IMR-90 (cell line): ENCODE data around the gene TSPEAR. TPM values are rescaled to one million over a fixed set of nuclear protein-coding genes. Genes with fewer than 3 reads are reported as not detected.

ENCODE experiments used
- ATAC-seq: fragments of 200-7000 bp; cut with Tn5 transposase; 2 replicates; pipeline ENCODE4 v1.9.1; 2020; ENCODE audit warnings: low read depth, mild to moderate bottlenecking, moderate library complexity
- BruUV-seq: library from RNA; stranded (reverse); fragments of 400-500 nt; replicated peaks from 2 replicates; lab custom pipeline; 2021; lab: Mats Ljungman, UMichigan
- CTCF ChIA-PET: fragments of 300-600 bp; formaldehyde crosslinking; extraction: SDS; loops from one replicate; lab custom pipeline; 2021; ENCODE audit warnings: antibody characterized with exemption; lab: Yijun Ruan, JAX
- POLR2A ChIA-PET: fragments of 300-600 bp; sonication (Branson Sonifier 250); formaldehyde crosslinking; loops from one replicate; lab custom pipeline; 2022; ENCODE audit warnings: antibody characterized with exemption; ENCODE audit not compliant: unreplicated experiment; lab: Charles Lee
- DNase-seq: peaks from one replicate; pipeline ENCODE4 v3.0.0; 2013
- H2AFZ ChIP-seq: replicated peaks from 2 replicates; pipeline ENCODE3; 2013; ENCODE audit warnings: low read length, mild to moderate bottlenecking; ENCODE audit not compliant: poor library complexity
- H2AK5ac ChIP-seq: 2 replicates; pipeline ENCODE4 v1.6.1; 2013; ENCODE audit warnings: low read depth, low read length, inconsistent platforms
- H2AK9ac ChIP-seq: replicated peaks from 2 replicates; pipeline ENCODE3; 2013; ENCODE audit warnings: mild to moderate bottlenecking, low read depth, low read length, moderate library complexity; ENCODE audit not compliant: poor library complexity
- H2BK120ac ChIP-seq: 2 replicates; pipeline ENCODE4 v1.6.1; 2013; ENCODE audit warnings: low read depth, low read length, inconsistent platforms
- H2BK15ac ChIP-seq: 3 replicates; pipeline ENCODE4 v1.6.1; 2013; ENCODE audit warnings: low read depth, low read length, inconsistent platforms
- H2BK20ac ChIP-seq: 2 replicates; pipeline ENCODE4 v1.6.1; 2013; ENCODE audit warnings: low read depth, mild to moderate bottlenecking, inconsistent platforms, low read length, moderate library complexity
- H2BK5ac ChIP-seq: 2 replicates; pipeline ENCODE4 v1.6.1; 2013; ENCODE audit warnings: mild to moderate bottlenecking, low read depth, low read length, inconsistent platforms; ENCODE audit not compliant: poor library complexity, severe bottlenecking
- H3K14ac ChIP-seq: replicated peaks from 2 replicates; pipeline ENCODE4 v1.6.1; 2013; ENCODE audit warnings: low read depth, low read length, inconsistent platforms
- H3K18ac ChIP-seq: 2 replicates; pipeline ENCODE4 v1.6.1; 2013; ENCODE audit warnings: low read depth, low read length, control low read depth
- H3K23ac ChIP-seq: 2 replicates; pipeline ENCODE4 v1.6.1; 2013; ENCODE audit warnings: low read depth, low read length, inconsistent platforms
- H3K27ac ChIP-seq: 2 replicates; pipeline ENCODE4 v1.5.1; 2013; ENCODE audit warnings: mild to moderate bottlenecking, control low read depth, low read length; ENCODE audit not compliant: insufficient read depth
- H3K27me3 ChIP-seq: 2 replicates; pipeline ENCODE4 v1.6.1; 2013; ENCODE audit warnings: low read length; ENCODE audit not compliant: control insufficient read depth, insufficient read depth
- H3K36me3 ChIP-seq: 2 replicates; pipeline ENCODE4 v1.6.1; 2013; ENCODE audit warnings: low read length, mixed read lengths; ENCODE audit not compliant: control insufficient read depth, insufficient read depth
- H3K4ac ChIP-seq: 2 replicates; pipeline ENCODE4 v1.6.1; 2013; ENCODE audit warnings: low read depth, low read length, inconsistent platforms
- H3K4me1 ChIP-seq: 2 replicates; pipeline ENCODE4 v1.6.1; 2013; ENCODE audit warnings: low read length, mixed read lengths; ENCODE audit not compliant: control insufficient read depth, insufficient read depth
- H3K4me2 ChIP-seq: 2 replicates; pipeline ENCODE4 v1.6.1; 2013; ENCODE audit warnings: low read depth, mild to moderate bottlenecking, control low read depth, low read length, moderate library complexity
- H3K4me3 ChIP-seq: 2 replicates; pipeline ENCODE4 v1.5.1; 2013; ENCODE audit warnings: low read depth, mild to moderate bottlenecking, control low read depth, low read length, moderate library complexity; ENCODE audit not compliant: insufficient read depth
- H3K56ac ChIP-seq: 2 replicates; pipeline ENCODE4 v1.6.1; 2013; ENCODE audit warnings: low read length, inconsistent platforms; ENCODE audit not compliant: insufficient read depth; ENCODE audit errors: extremely low read depth
- H3K79me1 ChIP-seq, 2 experiments: 2 replicates each; pipeline ENCODE4 v1.6.1; 2013; ENCODE audit warnings: low read length in 2 of 2, inconsistent platforms in 1 of 2, low read depth in 1 of 2
- H3K9ac ChIP-seq: 2 replicates; pipeline ENCODE4 v1.6.1; 2013; ENCODE audit warnings: low read depth, low read length, control low read depth
- H3K9me1 ChIP-seq: 2 replicates; pipeline ENCODE4 v1.6.1; 2013; ENCODE audit warnings: low read length, inconsistent platforms; ENCODE audit not compliant: insufficient read depth
- H3K9me3 ChIP-seq: 2 replicates; pipeline ENCODE4 v1.6.1; 2013; ENCODE audit warnings: low read length; ENCODE audit not compliant: control insufficient read depth, insufficient read depth
- H4K20me1 ChIP-seq: 2 replicates; pipeline ENCODE4 v1.6.1; 2013; ENCODE audit warnings: low read length, inconsistent platforms; ENCODE audit not compliant: insufficient read depth
- H4K5ac ChIP-seq: 2 replicates; pipeline ENCODE4 v1.6.1; 2013; ENCODE audit warnings: mild to moderate bottlenecking, low read depth, low read length, control low read depth
- H4K8ac ChIP-seq, 2 experiments: 2 replicates each; pipeline ENCODE4 v1.6.1; 2013; ENCODE audit warnings: low read depth in 2 of 2, low read length in 2 of 2, control low read depth in 1 of 2, inconsistent platforms in 1 of 2
- H4K91ac ChIP-seq: 2 replicates; pipeline ENCODE4 v1.6.1; 2013; ENCODE audit warnings: low read depth, low read length, inconsistent platforms; ENCODE audit not compliant: insufficient read depth
- ELK1 ChIP-seq: fragments of 150-350 bp; IDR thresholded peaks from 2 replicates; pipeline ENCODE4 v1.6.1; 2016; ENCODE audit warnings: low read depth, mild to moderate bottlenecking, low read length, moderate library complexity, borderline replicate concordance
- MXI1 ChIP-seq: IDR thresholded peaks from 2 replicates; pipeline ENCODE4 v1.6.1; 2012; ENCODE audit warnings: low read depth, mild to moderate bottlenecking, low read length, moderate library complexity, borderline replicate concordance
- RCOR1 ChIP-seq: IDR thresholded peaks from 2 replicates; pipeline ENCODE4 v1.6.1; 2012; ENCODE audit warnings: mild to moderate bottlenecking, low read length, improper control_type of control experiment; ENCODE audit not compliant: insufficient replicate concordance
- USF2 ChIP-seq: fragments of 150-350 bp; IDR thresholded peaks from 2 replicates; pipeline ENCODE4 v1.6.1; 2017; ENCODE audit warnings: mild to moderate bottlenecking, antibody characterized with exemption, low read length, low read depth
- WGBS, 2 experiments: methylation state at CpG; one replicate each; pipeline versions ENCODE4 v1.1.5 to v1.1.7; 2013; ENCODE audit warnings: missing lambda C conversion rate in 2 of 2; ENCODE audit not compliant: insufficient read length in 1 of 2; ENCODE audit errors: extremely low coverage in 2 of 2; 5-methylcytosine and 5-hydroxymethylcytosine counted together
- dilution Hi-C: fragments of 300-500 bp; cut with HindIII; formaldehyde crosslinking; loops from one replicate; pipeline ENCODE4 v1.14.3; 2018; ENCODE audit warnings: low sequenced_read_pairs; ENCODE audit not compliant: unreplicated experiment
- in situ Hi-C: fragments of 300-500 bp; cut with MboI; formaldehyde crosslinking; loops from 3 replicates; pipeline ENCODE4 v1.14.3; 2019; ENCODE audit warnings: low sequenced_read_pairs, inconsistent platforms, mixed read lengths
- intact Hi-C: fragments of 100-400 bp; cut with micrococcal nuclease; formaldehyde crosslinking; loops from 2 replicates; pipeline ENCODE4 v1.10.0; 2022
- polyA plus RNA-seq, 3 experiments: library from polyadenylated mRNA; depleted of rRNA; stranded (reverse); fragments of >200 nt; gene quantifications; 2 replicates each; pipeline ENCODE4 v1.2.3, GENCODE V29; 2012; ENCODE audit warnings: low replicate concordance in 1 of 3
- total RNA-seq: library from RNA; depleted of rRNA; stranded (reverse); fragments of >200 nt; gene quantifications from 2 replicates; pipeline ENCODE4 v1.2.3, GENCODE V29; 2012
- TF ChIP-seq, protein P1 (sequence below): conservative IDR thresholded peaks from 2 replicates; pipeline ENCODE4 v1.5.1; 2012; ENCODE audit warnings: mild to moderate bottlenecking, low read depth, low read length, improper control_type of control experiment

TSPEAR gene
- total and polyA plus RNA-seq, 2 of the 4 experiments (the other 2 are of a cell fraction) = not detected

- no peak overlapping the region for H4K5ac ChIP-seq
- H3K18ac ChIP-seq = no peak overlapping the region
- no peaks in the 10 kb centered on the region for H3K9me1 ChIP-seq
- no peak overlapping the region for H3K27ac ChIP-seq
- TF ChIP-seq ELK1 (no peak), USF2 (no peak), RCOR1 (no peak), MXI1 (no peak)
- TF ChIP-seq, protein P1, sequence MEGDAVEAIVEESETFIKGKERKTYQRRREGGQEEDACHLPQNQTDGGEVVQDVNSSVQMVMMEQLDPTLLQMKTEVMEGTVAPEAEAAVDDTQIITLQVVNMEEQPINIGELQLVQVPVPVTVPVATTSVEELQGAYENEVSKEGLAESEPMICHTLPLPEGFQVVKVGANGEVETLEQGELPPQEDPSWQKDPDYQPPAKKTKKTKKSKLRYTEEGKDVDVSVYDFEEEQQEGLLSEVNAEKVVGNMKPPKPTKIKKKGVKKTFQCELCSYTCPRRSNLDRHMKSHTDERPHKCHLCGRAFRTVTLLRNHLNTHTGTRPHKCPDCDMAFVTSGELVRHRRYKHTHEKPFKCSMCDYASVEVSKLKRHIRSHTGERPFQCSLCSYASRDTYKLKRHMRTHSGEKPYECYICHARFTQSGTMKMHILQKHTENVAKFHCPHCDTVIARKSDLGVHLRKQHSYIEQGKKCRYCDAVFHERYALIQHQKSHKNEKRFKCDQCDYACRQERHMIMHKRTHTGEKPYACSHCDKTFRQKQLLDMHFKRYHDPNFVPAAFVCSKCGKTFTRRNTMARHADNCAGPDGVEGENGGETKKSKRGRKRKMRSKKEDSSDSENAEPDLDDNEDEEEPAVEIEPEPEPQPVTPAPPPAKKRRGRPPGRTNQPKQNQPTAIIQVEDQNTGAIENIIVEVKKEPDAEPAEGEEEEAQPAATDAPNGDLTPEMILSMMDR = no peak
- H4K8ac ChIP-seq = no peak overlapping the region
- H4K20me1 ChIP-seq = no peaks in the 10 kb centered on the region
- dilution Hi-C loops = no loop called here
- H3K56ac ChIP-seq = no peak overlapping the region
- H2AK9ac ChIP-seq = no peak overlapping the region
- ATAC-seq (no peak), DNase-seq (no peak)
- POLR2A ChIA-PET = no interaction called here
- no peak overlapping the region for H2BK15ac ChIP-seq
- H2BK120ac ChIP-seq = no peak overlapping the region
- intact Hi-C loops = no loop called here
- no peak overlapping the region for H2BK20ac ChIP-seq
- no peak overlapping the region for H3K14ac ChIP-seq
- no peaks in the 10 kb centered on the region for H3K36me3 ChIP-seq
- no peaks in the 10 kb centered on the region for H3K4me1 ChIP-seq
- CTCF ChIA-PET = interaction anchor here (0.6 kb wide), 1 partner anchor 10 kb away, joined by 4 read pairs; no protein-coding TSS in a partner anchor
- BruUV-seq = no TSS peak
- no peak overlapping the region for H3K4me3 ChIP-seq
- H3K23ac ChIP-seq = no peak overlapping the region
- 85% methylated on average over 12 of the region's 25 CpGs; no CpG with 5 or more reads in 1 of the 2 experiments for WGBS, 2 experiments
- no peak overlapping the region for H4K91ac ChIP-seq
- H3K79me1 ChIP-seq = no peaks in the 10 kb centered on the region
- no peak overlapping the region for H3K4me2 ChIP-seq
- no peaks in the 10 kb centered on the region for H3K9me3 ChIP-seq
- H2AFZ ChIP-seq = no peak overlapping the region
- H3K4ac ChIP-seq = no peak overlapping the region
- H3K27me3 ChIP-seq = no peaks in the 10 kb centered on the region
- no peak overlapping the region for H2AK5ac ChIP-seq
- H3K9ac ChIP-seq = no peak overlapping the region
- no peak overlapping the region for H2BK5ac ChIP-seq
- in situ Hi-C loops = no loop called here
Observed at GRCh38 chr21:44462086-44462833, 249.1 kb downstream of the TSPEAR start.
